DMS 273 (cell line): ENCODE data around the gene LCN10.

Experiments used
- DNase-seq: peaks from one replicate; lab custom pipeline; 2025; ENCODE audit not compliant: unreplicated experiment; lab: John Stamatoyannopoulos, UW

LCN10 gene

GRCh38 chr9:136740491-136740890 is 2.2 kb downstream of the LCN10 start:
- no peak for DNase-seq

- DNase-seq = no peak
Observed at GRCh38 chr9:136740069-136740468, 2.7 kb downstream of the LCN10 start.

GRCh38 chr9:136739509-136739908 is 3.2 kb downstream of the LCN10 start:
- peak; percentile 35 for DNase-seq

- DNase-seq = no peak
Observed at GRCh38 chr9:136738960-136739359, 3.8 kb downstream of the LCN10 start.

GRCh38 chr9:136735812-136736480 is 6.8 kb downstream of the LCN10 start:
- no peak for DNase-seq

- DNase-seq = no peak
Observed at GRCh38 chr9:136734837-136735496, 7.8 kb downstream of the LCN10 start.

GRCh38 chr9:136733611-136734010 is 9.1 kb downstream of the LCN10 start:
- no peak for DNase-seq

- DNase-seq = no peak
Observed at GRCh38 chr9:136732444-136733178, 10.1 kb downstream of the LCN10 start.

- DNase-seq = no peak
Observed at GRCh38 chr9:136729926-136730325, 12.8 kb downstream of the LCN10 start.

- DNase-seq = no peak
Observed at GRCh38 chr9:136729144-136729543, 13.6 kb downstream of the LCN10 start.

- no peak for DNase-seq
Observed at GRCh38 chr9:136728548-136729123, 14.1 kb downstream of the LCN10 start.

- DNase-seq = peak; percentile 94
Observed at GRCh38 chr9:136728080-136728547, 14.6 kb downstream of the LCN10 start.

GRCh38 chr9:136726631-136727191 is 16.0 kb downstream of the LCN10 start:
- peak; percentile 48 for DNase-seq

GRCh38 chr9:136726118-136726517 is 16.6 kb downstream of the LCN10 start:
- no peak for DNase-seq

- no peak for DNase-seq
Observed at GRCh38 chr9:136725612-136726011, 17.1 kb downstream of the LCN10 start.

GRCh38 chr9:136724772-136725171 is 18.0 kb downstream of the LCN10 start:
- DNase-seq = no peak

GRCh38 chr9:136723989-136724388 is 18.8 kb downstream of the LCN10 start:
- no peak for DNase-seq

- DNase-seq = peak; percentile 56
Observed at GRCh38 chr9:136723362-136723976, 19.3 kb downstream of the LCN10 start.

GRCh38 chr9:136722969-136723356 is 19.8 kb downstream of the LCN10 start:
- DNase-seq = peak; percentile 77

- peak; percentile 59 for DNase-seq
Observed at GRCh38 chr9:136722093-136722968, 20.4 kb downstream of the LCN10 start.
